Ovary (tissue), 9 donors: Measurements from ENCODE around the gene DNASE1L2. TPM values are rescaled to one million over a fixed set of nuclear protein-coding genes. Genes with fewer than 3 reads are reported as not detected.

ENCODE experiments used
- DNase-seq, 5 donors: peaks; one replicate each; pipeline ENCODE4 v3.0.0-alpha.2; 2019 to 2020
- H3K27ac ChIP-seq, 2 donors: fragments of 200-600 bp; one replicate each; pipeline versions ENCODE4 v1.5.1 to v1.8.0; 2019 to 2022
- H3K27me3 ChIP-seq: fragments of 200-600 bp; one replicate; pipeline ENCODE4 v1.8.0; 2022
- H3K36me3 ChIP-seq: fragments of 200-600 bp; sonication (generic); one replicate; pipeline ENCODE4 v1.5.1; 2019
- H3K4me1 ChIP-seq: one replicate; pipeline ENCODE4 v1.8.1; 2013; ENCODE audit warnings: mild to moderate bottlenecking, moderate library complexity; ENCODE audit not compliant: insufficient read depth
- H3K4me3 ChIP-seq: fragments of 200-600 bp; sonication (generic); one replicate; pipeline ENCODE4 v1.5.1; 2017
- H3K9me3 ChIP-seq, 2 donors: fragments of 200-600 bp in 1 of 2; sonication (generic) in 1 of 2; one replicate each; pipeline versions ENCODE4 v1.5.1 to v1.8.1; 2013 to 2019; ENCODE audit warnings: mild to moderate bottlenecking in 1 of 2, moderate library complexity in 1 of 2
- CTCF ChIP-seq, 3 donors: fragments of 450-650 bp in 2 of 3; fragments of 200-600 bp in 1 of 3; IDR thresholded peaks; one replicate each; pipeline versions ENCODE4 v1.5.1 to v1.8.0; 2016 to 2022; ENCODE audit warnings: antibody characterized with exemption in 3 of 3, mild to moderate bottlenecking in 1 of 3
- EP300 ChIP-seq: sonication (generic); formaldehyde crosslinking; IDR thresholded peaks from one replicate; pipeline ENCODE4 v1.6.1; 2017; ENCODE audit warnings: antibody characterized with exemption
- POLR2A ChIP-seq: fragments of 450-650 bp; IDR thresholded peaks from one replicate; pipeline ENCODE4 v1.6.1; 2017; ENCODE audit warnings: antibody characterized with exemption, mild to moderate bottlenecking, moderate library complexity
- WGBS, 3 donors: extraction: QIAGEN DNeasy Blood & Tissue Kit in 1 of 3; methylation state at CpG; one replicate each; pipeline versions ENCODE4 v1.1.5 to v1.1.7; 2013 to 2017; 5-methylcytosine and 5-hydroxymethylcytosine counted together
- intact Hi-C, 4 donors: fragments of 100-400 bp; cut with DNase I; formaldehyde crosslinking; loops; one replicate each; pipeline versions ENCODE4 v1.11.0 to v1.15.1; 2022 to 2023
- polyA plus RNA-seq, 2 donors: library from polyadenylated mRNA; stranded (reverse); fragments of 200-250 nt in 1 of 2; fragments of 350-450 nt in 1 of 2; fragmentation: Illumina TruSeq in 1 of 2; extraction: RNeasy Lipid Tissue Mini Kit (QIAGEN cat#74804) in 1 of 2; gene quantifications; one replicate each; pipeline ENCODE4 v1.2.3, GENCODE V29; 2013 to 2014
- total RNA-seq, 7 donors: library from RNA; depleted of rRNA in 2 of 7; stranded (reverse); fragments of >200 nt in 2 of 7; fragmentation: NEBNext Ultra II Directional in 3 of 7; extraction: Animal tissue kit (Norgen Biotek cat#: 25700) in 3 of 7; gene quantifications; one replicate each; pipeline versions ENCODE4 v1.1.0 to v1.2.4, GENCODE V29; 2016 to 2023
- donor health status: DM: no; HTN: no; CAD: no; lungs with moderate emphysema.
- donor health status: DM: no; HTN: no; CAD: no.
- donor health status: Bipolar disorder and iron deficiency.
- donor health status: DM: yes; HTN: yes; CAD: no.
- donor health status: DM: no; HTN: no; CAD: no.
- donor health status: DM: yes; HTN: yes; CAD: no.

The DNASE1L2 gene
- total and polyA plus RNA-seq, 9 donors, result 0.37 to 1.1 (median 0.73) TPM; not detected in 1

- WGBS, 3 donors, result 95% methylated on average over 19 of the region's 19 CpGs
- H3K4me1 ChIP-seq, result no peaks in the 10 kb centered on the region
- no peak overlapping the region for H3K27ac ChIP-seq
- no peak overlapping the region for H3K4me3 ChIP-seq
- intact Hi-C loops, result no loop called here
- no peaks in the 10 kb centered on the region for H3K9me3 ChIP-seq
- no peaks in the 10 kb centered on the region for H3K36me3 ChIP-seq
- no peaks in the 10 kb centered on the region for H3K27me3 ChIP-seq
- TF ChIP-seq CTCF (IDR thresholded peaks at IDR 0.05) (no peak), POLR2A (no peak), EP300 (no peak)
- DNase-seq, result no peak
These were observed 6.8 kb downstream of the DNASE1L2 start for GRCh38 chr16:2243031-2243528.

GRCh38 chr16:2243781-2244180 lies 7.5 kb downstream of the DNASE1L2 start:
- Histone ChIP-seq H3K4me3 (no peak overlapping the region), H3K27ac (no peak overlapping the region), H3K36me3 (no peaks in the 10 kb centered on the region), H3K9me3 (no peaks in the 10 kb centered on the region), H3K4me1 (no peaks in the 10 kb centered on the region), H3K27me3 (no peaks in the 10 kb centered on the region)
- no peak for TF ChIP-seq EP300
- no peak for TF ChIP-seq CTCF (IDR thresholded peaks at IDR 0.05)
- TF ChIP-seq POLR2A, result no peak
- DNase-seq, result no peak
- 93 to 95% (median 94%) methylated on average over 11 of the region's 11 CpGs for WGBS, 3 donors
- intact Hi-C loops, result no loop called here

GRCh38 chr16:2244301-2244700 lies 8.1 kb downstream of the DNASE1L2 start:
- no peaks in the 10 kb centered on the region for H3K36me3 ChIP-seq
- no peak overlapping the region for H3K4me3 ChIP-seq
- H3K9me3 ChIP-seq, result no peaks in the 10 kb centered on the region
- intact Hi-C loops, result no loop called here
- H3K4me1 ChIP-seq, result no peaks in the 10 kb centered on the region
- TF ChIP-seq EP300, result no peak
- TF ChIP-seq POLR2A, result no peak
- TF ChIP-seq CTCF (IDR thresholded peaks at IDR 0.05), result no peak
- no peak overlapping the region for H3K27ac ChIP-seq
- DNase-seq, result no peak
- WGBS, 3 donors, result 61 to 71% (median 67%) methylated on average over 17 of the region's 17 CpGs
- H3K27me3 ChIP-seq, result no peaks in the 10 kb centered on the region

- no peaks in the 10 kb centered on the region for H3K27me3 ChIP-seq
- H3K9me3 ChIP-seq, result no peaks in the 10 kb centered on the region
- H3K4me3 ChIP-seq, result no peak overlapping the region
- TF ChIP-seq EP300, result no peak
- TF ChIP-seq POLR2A, result no peak
- no peak for TF ChIP-seq CTCF (IDR thresholded peaks at IDR 0.05)
- no peak for DNase-seq
- intact Hi-C loops, result no loop called here
- H3K4me1 ChIP-seq, result no peaks in the 10 kb centered on the region
- H3K27ac ChIP-seq, result no peak overlapping the region
- 88 to 94% (median 90%) methylated on average over 28 to 30 of the region's 30 CpGs for WGBS, 3 donors
- no peaks in the 10 kb centered on the region for H3K36me3 ChIP-seq
These were observed 8.9 kb downstream of the DNASE1L2 start for GRCh38 chr16:2244926-2245795.
